GM18873 (cell line): ENCODE measurements around the gene CYSRT1.

Experiments
- ATAC-seq: cut with Tn5 transposase; IDR thresholded peaks from one replicate; pipeline ENCODE4 v1.9.1; 2021; ENCODE audit warnings: mild to moderate bottlenecking, moderate library complexity, moderate number of reproducible peaks; ENCODE audit not compliant: unreplicated experiment, low FRiP score

CYSRT1 gene

DNA sequence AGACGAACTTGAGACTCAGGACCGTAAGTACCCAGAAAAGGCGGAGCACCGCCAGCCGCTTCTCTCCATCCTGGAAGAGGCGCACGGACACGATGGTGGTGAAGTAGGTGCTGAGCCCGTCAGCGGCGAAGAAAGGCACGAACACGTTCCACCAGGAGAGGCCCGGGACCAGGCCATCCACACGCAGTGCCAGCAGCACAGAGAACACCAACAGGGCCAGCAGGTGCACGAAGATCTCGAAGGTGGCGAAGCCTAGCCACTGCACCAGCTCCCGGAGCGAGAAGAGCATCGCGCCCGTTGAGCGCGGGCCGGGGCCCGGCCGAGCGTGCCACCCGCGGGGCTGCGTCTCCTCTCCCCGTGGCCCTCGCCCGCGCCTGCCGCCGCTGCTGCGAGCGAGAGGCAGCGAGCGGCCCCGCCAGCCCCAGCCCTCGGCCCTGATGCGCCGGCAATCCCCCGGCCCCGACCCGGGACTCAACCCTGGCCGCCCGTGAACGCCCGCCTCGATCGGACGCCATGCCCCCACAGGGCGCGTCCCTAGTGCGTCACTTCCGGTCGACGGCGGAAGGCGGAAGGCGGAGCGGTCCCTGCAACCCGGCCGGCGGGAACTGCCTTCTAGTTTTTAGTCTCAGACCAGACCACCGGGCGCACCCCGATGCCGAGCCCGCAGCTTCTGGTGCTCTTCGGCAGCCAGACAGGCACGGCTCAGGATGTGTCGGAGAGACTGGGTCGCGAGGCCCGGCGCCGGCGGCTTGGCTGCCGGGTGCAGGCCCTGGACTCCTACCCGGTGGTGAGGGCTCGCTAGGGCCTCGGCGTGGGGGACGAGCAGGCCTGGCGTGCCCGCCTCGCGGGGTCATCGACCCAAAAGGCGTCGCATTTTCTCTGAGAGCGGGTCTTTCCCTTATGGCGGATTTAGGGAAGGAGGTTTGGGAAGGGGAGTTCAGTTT, 19.6 kb upstream of the CYSRT1 start, which contains the start of the genes NDOR1 and TMEM203:
TSS of gene NDOR1 (plus strand) at position 575 of the 944 bp plus-strand sequence. CDS start at position 653, 78 bp downstream.
TSS of gene TMEM203 (minus strand) at position 523 of the 944 bp plus-strand sequence. CDS start at position 289, 234 bp downstream.
- no peak for ATAC-seq

- no peak for ATAC-seq
These were observed 18.4 kb upstream of the CYSRT1 start for GRCh38 chr9:137206602-137207001.

DNA sequence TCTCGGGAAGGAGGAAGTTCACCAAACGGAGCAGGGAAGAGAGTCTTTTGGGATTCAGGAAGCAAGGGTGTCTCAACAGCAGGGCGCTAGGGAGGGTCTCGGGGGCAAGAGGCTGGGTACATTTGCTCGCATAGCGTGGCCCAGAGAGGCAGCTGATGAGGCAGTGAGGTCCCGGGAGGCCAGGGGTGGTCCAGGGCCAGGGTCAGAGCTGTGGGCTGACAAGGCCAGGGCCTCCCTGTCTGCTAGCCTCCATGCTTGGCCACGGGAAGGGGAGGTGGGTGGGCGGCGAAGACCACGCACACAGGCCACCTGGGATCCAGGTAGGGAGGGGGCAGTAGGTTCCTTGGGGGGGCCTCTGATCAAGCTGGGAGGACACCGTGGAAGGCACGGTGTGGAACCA, 13.4 kb upstream of the CYSRT1 start:
- ATAC-seq: no peak

DNA sequence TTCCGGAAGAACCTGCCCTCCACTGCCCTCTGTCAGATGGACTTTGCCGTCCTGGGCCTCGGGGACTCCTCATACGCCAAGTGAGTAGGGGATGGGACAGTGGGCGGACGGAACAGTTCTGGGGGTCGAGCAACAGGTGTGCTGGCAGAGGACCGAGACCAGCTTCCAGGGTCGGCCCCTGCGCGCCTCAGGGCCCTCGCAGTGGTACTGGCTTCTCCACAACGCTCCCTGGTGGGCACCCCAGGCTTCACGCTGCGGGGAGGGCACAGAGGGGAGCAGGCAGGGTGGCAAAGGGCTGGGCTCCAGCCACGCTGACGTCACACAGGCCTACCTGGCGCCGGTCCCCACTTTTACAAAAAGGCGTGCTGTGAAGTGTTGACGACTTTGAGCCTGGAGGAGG, 12.5 kb upstream of the CYSRT1 start:
- no peak for ATAC-seq

- no peak for ATAC-seq
These were observed 11.6 kb upstream of the CYSRT1 start for GRCh38 chr9:137213160-137214060.

GRCh38 chr9:137214620-137215019, 10.4 kb upstream of the CYSRT1 start:
- no peak for ATAC-seq

- no peak for ATAC-seq
These were observed 9.6 kb upstream of the CYSRT1 start for GRCh38 chr9:137215196-137215986.

GRCh38 chr9:137216188-137216965, 8.6 kb upstream of the CYSRT1 start:
- ATAC-seq: no peak

DNA sequence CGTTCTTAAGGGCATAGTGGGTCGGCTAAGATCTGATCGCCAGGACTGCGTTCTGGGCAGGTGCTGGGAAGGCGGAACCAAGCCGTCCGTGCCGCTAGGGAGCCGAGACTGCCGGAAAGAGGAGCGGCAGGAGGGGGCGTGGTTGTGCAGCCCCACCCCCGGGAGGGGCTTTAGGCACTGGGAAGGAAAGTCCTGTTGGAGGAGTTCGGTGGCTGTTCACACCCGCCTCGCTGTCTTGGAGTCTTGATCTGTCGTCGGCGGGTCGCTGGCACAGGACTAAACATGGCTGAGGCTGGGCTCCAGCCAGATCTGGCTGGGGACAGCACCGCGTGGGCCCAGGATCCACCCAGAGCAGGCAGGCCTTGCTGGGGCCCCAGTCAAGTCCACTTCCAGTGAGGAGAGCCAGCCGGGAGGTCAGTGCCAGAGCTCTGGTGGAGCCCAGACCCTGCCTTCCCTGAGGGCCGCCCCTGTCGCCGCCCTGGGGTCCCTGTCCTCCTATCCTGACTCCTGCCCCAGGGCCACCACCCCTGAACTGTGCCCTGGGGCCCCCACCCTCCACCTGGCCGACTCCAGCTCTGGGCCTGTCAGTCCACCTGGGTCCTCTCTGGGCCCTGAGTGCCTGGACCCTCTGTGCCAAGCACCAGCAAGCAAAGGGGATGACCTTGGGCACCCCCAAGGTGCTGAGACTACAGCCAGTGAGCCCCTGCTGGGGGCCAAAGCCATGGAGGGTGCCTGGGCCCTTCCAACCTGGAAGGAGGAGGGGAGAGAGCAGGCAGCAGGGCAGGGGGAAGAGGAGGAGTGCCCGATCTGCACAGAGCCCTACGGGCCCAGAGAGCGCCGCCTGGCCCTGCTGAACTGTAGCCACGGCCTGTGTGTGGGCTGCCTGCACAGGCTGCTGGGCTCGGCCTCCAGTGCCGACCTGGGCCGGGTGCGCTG, 7.4 kb upstream of the CYSRT1 start:
- no peak for ATAC-seq

GRCh38 chr9:137218212-137218753, 6.7 kb upstream of the CYSRT1 start:
- no peak for ATAC-seq

DNA sequence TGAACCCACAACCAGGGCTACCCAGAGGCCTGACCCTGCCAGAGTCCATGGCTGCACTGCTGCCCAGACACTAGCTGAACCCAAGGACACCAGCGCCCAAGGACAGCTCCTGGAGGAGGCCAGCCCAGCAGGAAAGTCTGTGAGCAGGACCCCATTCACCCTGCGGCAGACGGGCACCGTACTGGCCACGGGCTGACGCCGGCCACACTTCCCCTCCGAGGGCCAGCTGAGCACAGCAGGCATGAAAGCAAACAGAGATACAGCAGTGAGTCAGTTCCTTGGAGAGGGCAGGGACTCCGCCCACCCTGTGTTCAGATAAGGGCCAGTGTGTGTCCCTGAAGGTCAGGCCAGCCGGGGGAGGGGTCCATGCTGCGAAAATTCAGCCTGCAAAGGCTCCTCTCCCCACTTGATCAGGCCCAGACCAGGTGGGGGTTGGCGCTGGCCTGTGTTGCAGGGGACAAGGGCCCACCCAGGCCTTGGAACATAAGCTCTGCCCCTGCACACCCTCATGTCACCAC, 6.2 kb upstream of the CYSRT1 start:
- no peak for ATAC-seq

DNA sequence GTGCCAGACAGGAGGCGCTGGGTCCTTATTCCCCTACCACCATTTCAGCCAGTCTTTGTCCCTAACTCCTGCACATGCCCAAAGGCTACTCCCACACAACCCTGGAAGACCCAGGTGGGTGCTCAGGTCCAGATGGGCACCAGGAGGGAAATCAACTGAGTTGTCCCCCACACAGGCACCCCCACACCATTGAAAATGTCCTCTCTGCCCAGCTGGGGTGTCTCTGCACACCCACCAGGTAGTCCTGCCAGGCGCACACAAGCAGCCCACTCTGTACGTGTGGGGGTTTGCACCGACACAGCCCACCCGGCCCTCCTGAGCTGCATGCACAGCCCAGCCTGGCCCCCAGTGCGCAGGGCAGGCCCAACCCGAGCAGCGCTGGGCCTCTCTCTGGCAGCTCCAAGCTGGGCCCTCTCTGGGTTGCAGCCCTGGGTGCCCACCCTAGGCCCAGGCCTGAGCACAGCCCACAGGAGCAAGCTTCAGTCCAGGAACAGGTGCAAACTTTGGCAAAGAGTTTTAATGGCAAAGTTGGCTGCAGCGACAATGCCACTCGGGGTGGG, 5.1 kb upstream of the CYSRT1 start:
- no peak for ATAC-seq

- ATAC-seq: no peak
These were observed 4.5 kb upstream of the CYSRT1 start for GRCh38 chr9:137220317-137221094.

GRCh38 chr9:137221095-137221505, 3.9 kb upstream of the CYSRT1 start:
- no peak for ATAC-seq

GRCh38 chr9:137221506-137222111, 3.4 kb upstream of the CYSRT1 start:
- no peak for ATAC-seq
